Renal cortex interstitium (tissue), 11 donors: Measurements from ENCODE around the gene SAMM50. TPM values are rescaled to one million over a fixed set of nuclear protein-coding genes. Genes with fewer than 3 reads are reported as not detected.

Source experiments
- DNase-seq, 11 donors: peaks; one replicate each; pipeline ENCODE4 v3.0.0-alpha.2; 2013; ENCODE audit warnings: low read depth in 9 of 11, low spot score in 4 of 11; ENCODE audit errors: extremely low read depth in 1 of 11
- polyA plus RNA-seq, 3 donors: library from polyadenylated mRNA; unstranded; fragments of 120-200 nt; gene quantifications; one replicate each; pipeline ENCODE4 v1.2.1, GENCODE V29; 2013; ENCODE audit not compliant: insufficient read length in 3 of 3

The SAMM50 gene
- polyA plus RNA-seq, 3 donors, result 64.5 to 65.7 (median 65.2) TPM

GRCh38 chr22:43969021-43969878 is 14.0 kb downstream of the SAMM50 start:
- DNase-seq, result no peak

GRCh38 chr22:43969989-43970755 is 14.9 kb downstream of the SAMM50 start:
- no peak for DNase-seq

- no peak for DNase-seq
Measured at GRCh38 chr22:43971112-43971511, 15.9 kb downstream of the SAMM50 start.

- DNase-seq, result no peak
Measured at GRCh38 chr22:43972931-43973462, 17.8 kb downstream of the SAMM50 start.

- DNase-seq, result no peak
Measured at GRCh38 chr22:43974028-43974545, 18.8 kb downstream of the SAMM50 start.

- DNase-seq, result no peak
Measured at GRCh38 chr22:43975041-43975440, 19.8 kb downstream of the SAMM50 start.

- DNase-seq, result no peak
Measured at GRCh38 chr22:43976861-43977795, 21.9 kb downstream of the SAMM50 start.

- DNase-seq, result no peak
Measured at GRCh38 chr22:43978558-43978957, 23.3 kb downstream of the SAMM50 start.

GRCh38 chr22:43980579-43980978 is 25.3 kb downstream of the SAMM50 start:
- DNase-seq, result no peak

- no peak for DNase-seq
Measured at GRCh38 chr22:43980996-43981395, 25.8 kb downstream of the SAMM50 start.

- no peak for DNase-seq
Measured at GRCh38 chr22:43983808-43984207, 28.6 kb downstream of the SAMM50 start.

- DNase-seq, result no peak
Measured at GRCh38 chr22:43985532-43985931, 30.3 kb downstream of the SAMM50 start.

- DNase-seq, result no peak
Measured at GRCh38 chr22:43988116-43988820, 33.0 kb downstream of the SAMM50 start.

- DNase-seq, result no peak
Measured at GRCh38 chr22:43988960-43989359, 33.7 kb downstream of the SAMM50 start.

GRCh38 chr22:43990044-43990443 is 34.8 kb downstream of the SAMM50 start:
- no peak for DNase-seq

- DNase-seq, result no peak
Measured at GRCh38 chr22:43991316-43992020, 36.2 kb downstream of the SAMM50 start.

- DNase-seq, result no peak
Measured at GRCh38 chr22:43992331-43992821, 37.1 kb downstream of the SAMM50 start.
